Vagina (tissue), 2 donors: Measurements from ENCODE around the gene COL23A1. TPM values are rescaled to one million over a fixed set of nuclear protein-coding genes. Genes with fewer than 3 reads are reported as not detected.

ENCODE experiments used
- DNase-seq, 2 donors: peaks; one replicate each; pipeline ENCODE4 v3.0.0-alpha.2; 2017; ENCODE audit errors: extremely low spot score in 2 of 2
- H3K27ac ChIP-seq: fragments of 200-600 bp; sonication (generic); one replicate; pipeline ENCODE4 v1.5.1; 2019
- H3K27me3 ChIP-seq: fragments of 200-600 bp; sonication (generic); one replicate; pipeline ENCODE4 v1.5.1; 2019
- H3K36me3 ChIP-seq, 2 donors: fragments of 200-600 bp; sonication (generic); one replicate each; pipeline ENCODE4 v1.5.1; 2017 to 2019
- H3K4me1 ChIP-seq: fragments of 200-600 bp; sonication (generic); one replicate; pipeline ENCODE4 v1.5.1; 2019
- H3K4me3 ChIP-seq, 2 donors: fragments of 200-600 bp; sonication (generic); 1 replicate in 1 of 2; 2 replicates in 1 of 2; pipeline ENCODE4 v1.5.1; 2016 to 2019
- H3K9me3 ChIP-seq: fragments of 200-600 bp; sonication (generic); one replicate; pipeline ENCODE4 v1.5.1; 2019
- POLR2A ChIP-seq, 2 donors: fragments of 450-650 bp; IDR thresholded peaks; one replicate each; pipeline ENCODE4 v1.6.1; 2017; ENCODE audit warnings: antibody characterized with exemption in 2 of 2, mild to moderate bottlenecking in 2 of 2, moderate library complexity in 2 of 2
- POLR2AphosphoS5 ChIP-seq, 2 donors: sonication (generic); formaldehyde crosslinking; IDR thresholded peaks; one replicate each; pipeline ENCODE4 v1.9.0; 2017; ENCODE audit warnings: antibody characterized with exemption in 2 of 2, mild to moderate bottlenecking in 2 of 2, low read depth in 1 of 2; ENCODE audit not compliant: insufficient read depth in 1 of 2
- intact Hi-C: fragments of 100-400 bp; cut with DNase I; formaldehyde crosslinking; loops from one replicate; pipeline ENCODE4 v1.15.1; 2023
- total RNA-seq: library from RNA; depleted of rRNA; stranded (reverse); fragments of >200 nt; gene quantifications from one replicate; pipeline ENCODE4 v1.2.3, GENCODE V29; 2016
- TF ChIP-seq, protein P1 (sequence below), 3 experiments: fragments of 450-650 bp in 2 of 3; fragments of 200-600 bp in 1 of 3; sonication (generic) in 1 of 3; IDR thresholded peaks; one replicate each; pipeline ENCODE4 v1.5.1; 2017 to 2019; ENCODE audit warnings: antibody characterized with exemption in 3 of 3, mild to moderate bottlenecking in 2 of 3, moderate library complexity in 2 of 3

Gene COL23A1
- total RNA-seq, 1 donor from 2014 or later: 3.7 TPM

DNA sequence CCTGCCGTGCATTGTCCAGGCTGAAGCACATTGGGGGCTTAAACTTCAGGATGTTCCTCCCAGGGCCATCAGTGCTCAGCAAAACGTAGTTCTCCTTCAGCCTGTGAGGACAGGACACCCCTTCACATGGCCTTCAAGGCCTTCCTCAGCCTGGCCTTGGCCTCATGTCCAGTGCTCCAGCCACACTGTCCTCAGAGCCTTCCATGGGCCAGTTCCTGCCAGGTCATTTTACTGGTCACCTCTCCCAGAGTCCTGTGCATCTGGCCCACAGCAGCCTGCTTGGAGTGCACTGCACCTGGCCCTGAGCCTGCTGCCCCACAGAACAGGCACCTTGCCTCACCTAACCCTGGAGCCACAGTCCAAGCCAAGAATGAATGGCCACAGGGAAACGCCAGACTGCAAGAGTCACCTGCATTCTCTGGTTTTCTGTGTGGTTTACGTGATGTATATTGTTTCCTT, 377.2 kb downstream of the COL23A1 start:
- Histone ChIP-seq H3K36me3 (peaks cover 4 to 82% of the 10 kb centered on the region in 2 donors), H3K9me3 (no peaks in the 10 kb centered on the region), H3K4me1 (peaks cover 16% of the 10 kb centered on the region), H3K4me3 (no peak overlapping the region), H3K27me3 (no peaks in the 10 kb centered on the region), H3K27ac (no peak overlapping the region)
- DNase-seq: no peak
- TF ChIP-seq POLR2A (IDR thresholded peaks at IDR 0.05) (no peak), POLR2AphosphoS5 (IDR thresholded peaks at IDR 0.05; ENCODE audit: insufficient read depth in 1 of 2, low read depth in 1 of 2) (no peak)
- TF ChIP-seq, protein P1, sequence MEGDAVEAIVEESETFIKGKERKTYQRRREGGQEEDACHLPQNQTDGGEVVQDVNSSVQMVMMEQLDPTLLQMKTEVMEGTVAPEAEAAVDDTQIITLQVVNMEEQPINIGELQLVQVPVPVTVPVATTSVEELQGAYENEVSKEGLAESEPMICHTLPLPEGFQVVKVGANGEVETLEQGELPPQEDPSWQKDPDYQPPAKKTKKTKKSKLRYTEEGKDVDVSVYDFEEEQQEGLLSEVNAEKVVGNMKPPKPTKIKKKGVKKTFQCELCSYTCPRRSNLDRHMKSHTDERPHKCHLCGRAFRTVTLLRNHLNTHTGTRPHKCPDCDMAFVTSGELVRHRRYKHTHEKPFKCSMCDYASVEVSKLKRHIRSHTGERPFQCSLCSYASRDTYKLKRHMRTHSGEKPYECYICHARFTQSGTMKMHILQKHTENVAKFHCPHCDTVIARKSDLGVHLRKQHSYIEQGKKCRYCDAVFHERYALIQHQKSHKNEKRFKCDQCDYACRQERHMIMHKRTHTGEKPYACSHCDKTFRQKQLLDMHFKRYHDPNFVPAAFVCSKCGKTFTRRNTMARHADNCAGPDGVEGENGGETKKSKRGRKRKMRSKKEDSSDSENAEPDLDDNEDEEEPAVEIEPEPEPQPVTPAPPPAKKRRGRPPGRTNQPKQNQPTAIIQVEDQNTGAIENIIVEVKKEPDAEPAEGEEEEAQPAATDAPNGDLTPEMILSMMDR (IDR thresholded peaks at IDR 0.05): no peak
- intact Hi-C loops: no loop called here

DNA sequence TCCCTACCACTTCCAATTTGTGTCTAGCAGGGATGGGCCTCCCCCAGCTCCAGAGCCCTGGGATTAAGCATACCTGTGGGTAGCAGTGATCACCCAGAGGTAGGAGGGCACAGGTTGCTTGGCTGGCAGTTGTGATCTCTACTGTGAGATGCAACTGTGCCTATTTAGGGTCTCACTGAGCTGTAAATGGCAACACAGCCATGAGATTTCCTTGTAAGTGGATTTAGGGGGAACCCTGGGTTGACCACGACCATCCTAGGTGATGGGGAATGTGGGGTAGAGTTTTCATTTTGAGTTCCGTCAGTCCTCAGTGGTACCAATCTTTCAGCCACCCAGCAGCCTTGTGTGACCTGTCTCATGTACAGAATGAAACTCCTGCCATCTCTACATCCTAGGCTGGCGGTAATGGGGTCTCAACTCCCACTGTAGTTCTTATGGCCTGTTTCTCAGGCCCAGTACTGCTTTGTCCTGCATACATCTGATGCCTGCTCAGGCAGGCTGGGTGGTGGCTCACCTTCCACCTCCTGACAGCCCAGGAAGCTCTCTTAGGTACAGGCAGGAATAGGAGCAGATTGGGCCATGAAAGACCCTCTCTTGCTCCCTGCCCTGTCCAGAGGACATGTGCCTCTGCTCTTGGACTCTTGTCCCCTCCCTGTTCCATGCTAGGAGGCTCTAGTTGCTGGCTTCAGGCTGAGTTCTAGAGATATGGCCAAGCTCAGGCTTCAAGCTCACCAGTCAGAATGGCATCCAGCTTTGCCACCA, 377.8 kb downstream of the COL23A1 start:
- TF ChIP-seq, protein P1 (IDR thresholded peaks at IDR 0.05): no peak
- no peak for TF ChIP-seq POLR2AphosphoS5 (IDR thresholded peaks at IDR 0.05; ENCODE audit: insufficient read depth in 1 of 2, low read depth in 1 of 2)
- no peak for TF ChIP-seq POLR2A (IDR thresholded peaks at IDR 0.05)
- Histone ChIP-seq H3K27ac (no peak overlapping the region), H3K36me3 (peaks cover 4 to 88% of the 10 kb centered on the region in 2 donors), H3K27me3 (no peaks in the 10 kb centered on the region), H3K4me3 (no peak overlapping the region), H3K9me3 (no peaks in the 10 kb centered on the region), H3K4me1 (peaks cover 22% of the 10 kb centered on the region)
- intact Hi-C loops: no loop called here
- DNase-seq: no peak

DNA sequence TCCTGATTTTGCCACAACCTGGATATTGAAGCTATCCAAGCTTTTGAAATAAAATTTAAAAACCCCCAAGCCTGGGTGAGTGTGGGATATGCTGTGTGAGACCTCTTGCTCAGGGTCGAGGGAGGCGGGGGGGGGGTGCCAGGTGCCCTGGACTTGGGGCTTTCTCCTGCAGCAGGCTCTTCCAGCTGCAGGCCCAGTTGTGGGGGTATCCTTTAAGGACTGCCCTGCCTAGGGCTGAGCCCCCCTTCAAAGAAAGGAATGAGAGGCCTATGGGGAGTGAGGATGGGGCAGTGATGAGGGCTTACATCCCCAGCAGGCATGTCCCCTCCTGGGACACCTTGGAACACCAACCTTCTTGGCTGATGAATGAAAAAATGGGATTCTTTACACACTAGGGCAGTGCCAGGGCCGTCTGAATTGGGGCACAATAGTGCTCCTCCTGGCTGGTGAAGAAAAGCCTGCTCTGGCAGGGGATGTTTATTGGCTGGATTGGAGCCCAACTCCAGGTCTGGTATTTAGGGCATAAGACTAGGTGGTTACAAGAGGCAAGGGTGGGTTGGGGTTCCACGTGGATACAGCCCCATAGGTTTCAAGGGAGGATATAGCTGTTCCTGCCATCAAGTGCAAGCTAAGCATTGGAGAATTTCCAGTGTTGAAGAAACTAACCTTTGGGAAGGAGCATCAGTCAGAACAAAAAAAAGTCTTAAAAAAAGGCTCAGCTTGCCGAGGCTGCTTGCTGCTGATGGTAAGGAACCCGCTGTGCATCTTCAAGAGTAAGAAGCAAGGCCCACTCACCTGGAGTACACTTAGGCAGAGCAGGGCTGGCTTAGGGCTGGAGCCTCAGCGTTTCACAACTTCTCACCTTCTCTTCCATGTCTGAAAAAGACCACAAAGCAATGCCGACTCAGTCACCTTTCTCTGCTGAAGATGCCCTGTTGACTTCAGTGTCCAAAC, 378.8 kb downstream of the COL23A1 start:
- no peak for DNase-seq
- H3K27ac ChIP-seq: no peak overlapping the region
- peaks cover 4 to 96% of the 10 kb centered on the region in 2 donors for H3K36me3 ChIP-seq
- TF ChIP-seq, protein P1 (IDR thresholded peaks at IDR 0.05): no peak
- no peak for TF ChIP-seq POLR2AphosphoS5 (IDR thresholded peaks at IDR 0.05; ENCODE audit: insufficient read depth in 1 of 2, low read depth in 1 of 2)
- no peak for TF ChIP-seq POLR2A (IDR thresholded peaks at IDR 0.05)
- peaks cover 33% of the 10 kb centered on the region for H3K4me1 ChIP-seq
- no peaks in the 10 kb centered on the region for H3K27me3 ChIP-seq
- H3K9me3 ChIP-seq: no peaks in the 10 kb centered on the region
- H3K4me3 ChIP-seq: no peak overlapping the region
- intact Hi-C loops: no loop called here

DNA sequence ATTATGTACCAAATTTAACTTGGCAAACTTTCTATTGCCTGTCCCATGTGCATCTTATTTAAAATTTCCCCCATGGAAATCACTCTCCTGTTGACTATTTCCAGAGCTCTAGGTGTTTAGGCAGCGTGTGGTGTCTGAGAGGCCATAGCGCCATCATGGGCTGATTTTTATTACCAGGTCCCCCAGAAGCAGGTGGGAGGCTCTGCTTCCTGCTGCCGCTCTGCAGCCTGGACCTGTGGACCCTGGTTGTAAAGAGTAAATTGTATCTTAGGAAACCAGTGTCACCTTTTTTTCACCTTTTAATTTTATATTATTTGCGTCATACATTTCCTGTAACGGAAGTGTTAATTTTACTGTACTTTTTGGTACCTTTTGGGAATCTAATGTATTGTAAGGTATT, 379.5 kb downstream of the COL23A1 start:
- TF ChIP-seq POLR2A (IDR thresholded peaks at IDR 0.05) (no peak), POLR2AphosphoS5 (IDR thresholded peaks at IDR 0.05; ENCODE audit: insufficient read depth in 1 of 2, low read depth in 1 of 2) (no peak)
- TF ChIP-seq, protein P1 (IDR thresholded peaks at IDR 0.05): no peak
- Histone ChIP-seq H3K36me3 (peaks cover 4 to 91% of the 10 kb centered on the region in 2 donors), H3K9me3 (no peaks in the 10 kb centered on the region), H3K4me1 (peaks cover 40% of the 10 kb centered on the region), H3K27ac (no peak overlapping the region), H3K27me3 (no peaks in the 10 kb centered on the region), H3K4me3 (no peak overlapping the region)
- no peak for DNase-seq
- intact Hi-C loops: no loop called here
